HepG2 (cell line): ENCODE measurements around the gene FXN. TPM values are rescaled to one million over a fixed set of nuclear protein-coding genes. Genes with fewer than 3 reads are reported as not detected.

Experiments used
- ATF3 ChIP-seq: sonication (generic); formaldehyde crosslinking; IDR thresholded peaks from 2 replicates; pipeline ENCODE4 v1.4.0; 2020; ENCODE audit warnings: missing genetic modification reagents
- BCL6 ChIP-seq: IDR thresholded peaks from 2 replicates; pipeline ENCODE4 v1.6.1; 2016; ENCODE audit warnings: missing genetic modification reagents, missing compliant biosample characterization
- BRCA1 ChIP-seq: sonication (generic); formaldehyde crosslinking; IDR thresholded peaks from 2 replicates; pipeline ENCODE4 v1.4.0; 2020; ENCODE audit warnings: missing genetic modification reagents
- KAT2B ChIP-seq: fragments of 150-350 bp; IDR thresholded peaks from 2 replicates; pipeline ENCODE4 v1.6.1; 2014; ENCODE audit warnings: low read depth, low read length, borderline replicate concordance
- KLF15 ChIP-seq: sonication (generic); formaldehyde crosslinking; IDR thresholded peaks from 2 replicates; pipeline ENCODE4 v1.8.1; 2023; ENCODE audit warnings: borderline replicate concordance, mild to moderate bottlenecking, inconsistent platforms, missing genetic modification reagents, mixed read lengths
- MXI1 ChIP-seq: IDR thresholded peaks from 3 replicates; pipeline ENCODE4 v1.6.1; 2012; ENCODE audit warnings: low read depth, low read length, inconsistent platforms, borderline replicate concordance
- MYNN ChIP-seq: sonication (generic); formaldehyde crosslinking; IDR thresholded peaks from 2 replicates; pipeline ENCODE4 v1.4.0; 2020; ENCODE audit warnings: mild to moderate bottlenecking, low read depth, missing genetic modification reagents
- NFE2L1 ChIP-seq: sonication (generic); formaldehyde crosslinking; IDR thresholded peaks from 2 replicates; pipeline ENCODE4 v1.4.0; 2020; ENCODE audit warnings: missing genetic modification reagents, mild to moderate bottlenecking, borderline replicate concordance
- RBAK ChIP-seq: sonication (generic); formaldehyde crosslinking; IDR thresholded peaks from 2 replicates; pipeline ENCODE4 v1.5.1; 2020; ENCODE audit warnings: mild to moderate bottlenecking, missing genetic modification reagents
- SMAD3 ChIP-seq: sonication (generic); formaldehyde crosslinking; IDR thresholded peaks from 2 replicates; pipeline ENCODE4 v1.4.0; 2020; ENCODE audit warnings: missing genetic modification reagents
- SNRNP70 ChIP-seq: fragments of 200-400 bp; formaldehyde crosslinking; IDR thresholded peaks from 2 replicates; pipeline ENCODE4 v1.6.1; 2017; ENCODE audit warnings: mild to moderate bottlenecking, low read depth, low read length, moderate library complexity
- TBP ChIP-seq: sonication (generic); formaldehyde crosslinking; IDR thresholded peaks from 2 replicates; pipeline ENCODE4 v1.5.0; 2020; ENCODE audit warnings: missing genetic modification reagents
- TEAD3 ChIP-seq: optimal IDR thresholded peaks from 2 replicates; pipeline ENCODE3; 2016; ENCODE audit warnings: borderline replicate concordance
- TGIF2 ChIP-seq: IDR thresholded peaks from 2 replicates; pipeline ENCODE4 v1.6.1; 2016; ENCODE audit warnings: control low read depth, missing compliant biosample characterization
- ZBTB20 ChIP-seq: sonication (generic); formaldehyde crosslinking; IDR thresholded peaks from 2 replicates; pipeline ENCODE4 v1.8.1; 2023; ENCODE audit warnings: missing genetic modification reagents, low read depth, mild to moderate bottlenecking, borderline replicate concordance
- ZBTB4 ChIP-seq: sonication (generic); formaldehyde crosslinking; IDR thresholded peaks from 2 replicates; pipeline ENCODE4 v1.4.0; 2020; ENCODE audit warnings: missing genetic modification reagents, mild to moderate bottlenecking, borderline replicate concordance
- ZNF20 ChIP-seq: sonication (generic); formaldehyde crosslinking; IDR thresholded peaks from 2 replicates; pipeline ENCODE4 v1.4.0; 2020; ENCODE audit warnings: mild to moderate bottlenecking, moderate library complexity, missing genetic modification reagents
- ZNF546 ChIP-seq: sonication (generic); formaldehyde crosslinking; conservative IDR thresholded peaks from 2 replicates; pipeline ENCODE4 v1.8.1; 2023; ENCODE audit warnings: mild to moderate bottlenecking, missing genetic modification reagents
- ZNF552 ChIP-seq: sonication (generic); formaldehyde crosslinking; IDR thresholded peaks from 2 replicates; pipeline ENCODE4 v1.9.0; 2022; ENCODE audit warnings: missing genetic modification reagents, mild to moderate bottlenecking, borderline replicate concordance
- ZSCAN30 ChIP-seq: sonication (generic); formaldehyde crosslinking; IDR thresholded peaks from 2 replicates; pipeline ENCODE4 v1.5.0; 2020; ENCODE audit warnings: mild to moderate bottlenecking, missing genetic modification reagents
- polyA plus RNA-seq, 8 experiments: library from polyadenylated mRNA; depleted of rRNA in 3 of 8; stranded (reverse) in 7 of 8; unstranded in 1 of 8; fragments of >200 nt; fragmentation: Illumina TruSeq in 4 of 8; extraction: Trizol in 4 of 8; gene quantifications; 2 replicates each; pipeline versions ENCODE4 v1.2.1 to v1.2.3, GENCODE V29; 2011 to 2016; ENCODE audit warnings: low read depth in 4 of 8, missing spikeins in 1 of 8, mixed read lengths in 1 of 8; ENCODE audit not compliant: insufficient read depth in 1 of 8
- total RNA-seq, 5 experiments: library from RNA; depleted of rRNA; stranded (reverse); fragments of >200 nt; fragmentation: Illumina TruSeq; extraction: Trizol; gene quantifications; 2 replicates each; pipeline ENCODE4 v1.2.3, GENCODE V29; 2016; ENCODE audit warnings: low read depth in 1 of 5
- TF ChIP-seq, protein P1 (sequence below): sonication (generic); formaldehyde crosslinking; IDR thresholded peaks from 2 replicates; pipeline ENCODE4 v1.4.0; 2020; ENCODE audit warnings: missing genetic modification reagents
- TF ChIP-seq, protein P2 (sequence below): sonication (generic); formaldehyde crosslinking; IDR thresholded peaks from 2 replicates; pipeline ENCODE4 v1.5.0; 2020; ENCODE audit warnings: mild to moderate bottlenecking, missing genetic modification reagents

Gene FXN
- total and polyA plus RNA-seq, 2 of the 13 experiments (the other 11 are each of a cell fraction or from before 2014, with no cell fraction given): 24.1 to 26.0 TPM

DNA sequence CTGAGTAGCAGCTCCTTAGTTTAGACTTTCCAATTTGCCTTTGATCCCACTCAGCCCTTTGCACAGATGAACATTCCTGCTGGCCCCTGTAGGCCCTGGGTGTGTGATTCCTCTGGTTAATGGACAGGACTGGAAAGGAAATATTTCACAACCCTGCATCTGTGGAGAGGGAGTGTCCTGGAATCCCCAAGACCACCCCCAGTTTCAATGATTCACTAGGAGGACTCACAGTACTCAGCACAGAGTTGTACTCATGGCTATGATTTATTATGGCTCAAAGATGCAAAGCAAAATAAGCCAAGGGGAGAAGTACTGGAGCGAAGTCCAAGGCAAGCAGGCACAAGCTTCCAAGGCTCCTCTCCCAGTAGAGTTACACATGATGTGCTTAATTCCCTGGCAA, 96.1 kb downstream of the FXN start (continued):
- TF ChIP-seq ZBTB4 (no peak), MYNN (CRISPR knock-in tag) (no peak), ZNF552 (no peak), TGIF2 (CRISPR knock-in tag) (no peak), TEAD3 (CRISPR knock-in tag) (peak; percentile 91), ZBTB20 (CRISPR knock-in tag) (no peak), MXI1 (0 out of 3 replicates have a peak, but pooled peaks have one; percentile 29), SMAD3 (CRISPR knock-in tag) (no peak), ZNF20 (CRISPR knock-in tag) (no peak), KAT2B (no peak), ATF3 (CRISPR knock-in tag) (no peak), KLF15 (CRISPR knock-in tag) (no peak), ZSCAN30 (CRISPR knock-in tag) (no peak), BCL6 (CRISPR knock-in tag) (no peak), RBAK (0 out of 2 replicates have a peak, but pooled peaks have one; percentile 9), NFE2L1 (CRISPR knock-in tag) (no peak), SNRNP70 (no peak), TBP (CRISPR knock-in tag) (no peak), ZNF546 (CRISPR knock-in tag) (no peak), BRCA1 (CRISPR knock-in tag) (no peak)
- TF ChIP-seq, protein P1, sequence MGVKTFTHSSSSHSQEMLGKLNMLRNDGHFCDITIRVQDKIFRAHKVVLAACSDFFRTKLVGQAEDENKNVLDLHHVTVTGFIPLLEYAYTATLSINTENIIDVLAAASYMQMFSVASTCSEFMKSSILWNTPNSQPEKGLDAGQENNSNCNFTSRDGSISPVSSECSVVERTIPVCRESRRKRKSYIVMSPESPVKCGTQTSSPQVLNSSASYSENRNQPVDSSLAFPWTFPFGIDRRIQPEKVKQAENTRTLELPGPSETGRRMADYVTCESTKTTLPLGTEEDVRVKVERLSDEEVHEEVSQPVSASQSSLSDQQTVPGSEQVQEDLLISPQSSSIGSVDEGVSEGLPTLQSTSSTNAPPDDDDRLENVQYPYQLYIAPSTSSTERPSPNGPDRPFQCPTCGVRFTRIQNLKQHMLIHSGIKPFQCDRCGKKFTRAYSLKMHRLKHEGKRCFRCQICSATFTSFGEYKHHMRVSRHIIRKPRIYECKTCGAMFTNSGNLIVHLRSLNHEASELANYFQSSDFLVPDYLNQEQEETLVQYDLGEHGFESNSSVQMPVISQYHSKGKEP (CRISPR knock-in tag): no peak
- TF ChIP-seq, protein P2, sequence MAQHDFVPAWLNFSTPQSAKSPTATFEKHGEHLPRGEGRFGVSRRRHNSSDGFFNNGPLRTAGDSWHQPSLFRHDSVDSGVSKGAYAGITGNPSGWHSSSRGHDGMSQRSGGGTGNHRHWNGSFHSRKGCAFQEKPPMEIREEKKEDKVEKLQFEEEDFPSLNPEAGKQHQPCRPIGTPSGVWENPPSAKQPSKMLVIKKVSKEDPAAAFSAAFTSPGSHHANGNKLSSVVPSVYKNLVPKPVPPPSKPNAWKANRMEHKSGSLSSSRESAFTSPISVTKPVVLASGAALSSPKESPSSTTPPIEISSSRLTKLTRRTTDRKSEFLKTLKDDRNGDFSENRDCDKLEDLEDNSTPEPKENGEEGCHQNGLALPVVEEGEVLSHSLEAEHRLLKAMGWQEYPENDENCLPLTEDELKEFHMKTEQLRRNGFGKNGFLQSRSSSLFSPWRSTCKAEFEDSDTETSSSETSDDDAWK (CRISPR knock-in tag): no peak
